ENCODE data around the gene PTH2.
"Not testable (repeated sequence)": the region's sequence is repeated elsewhere in the genome, so short reads cannot be mapped to it uniquely, and the experiment has no call there.

Gene PTH2

GRCh38 chr19:49423071-49423984 is at the start of gene PTH2:
Gene PTH2, minus strand, starts transcription at chr19:49423441. Its CDS starts 102 bp downstream, at chr19:49423339.
- FAIRE-seq (no peak), DNase-seq (ENCODE audit: extremely low spot score, insufficient read length, low read depth) (no peak)

- no peak for FAIRE-seq
Measured at GRCh38 chr19:49472936-49473335, 49.7 kb upstream of the PTH2 start.

GRCh38 chr19:49470615-49470978 is 47.4 kb upstream of the PTH2 start:
- FAIRE-seq, result no peak

More at GRCh38 chr19:49472936-49473335, 49.7 kb upstream of the PTH2 start:
- no peak for DNase-seq (ENCODE audit: extremely low spot score, insufficient read length, low read depth)

GRCh38 chr19:49469828-49470614 is 46.8 kb upstream of the PTH2 start:
- FAIRE-seq (peak; percentile 95), DNase-seq (ENCODE audit: extremely low spot score, insufficient read length, low read depth) (peak; percentile 40)

More at GRCh38 chr19:49470615-49470978, 47.4 kb upstream of the PTH2 start:
- DNase-seq (ENCODE audit: extremely low spot score, insufficient read length, low read depth), result no peak

GRCh38 chr19:49468746-49469447 is 45.7 kb upstream of the PTH2 start:
- peak; percentile 44 for DNase-seq (ENCODE audit: extremely low spot score, insufficient read length, low read depth)
- peak; percentile 98 for FAIRE-seq

- DNase-seq (ENCODE audit: extremely low spot score, insufficient read length, low read depth) (no peak), FAIRE-seq (no peak)
Measured at GRCh38 chr19:49468199-49468598, 45.0 kb upstream of the PTH2 start.

GRCh38 chr19:49465371-49465770 is 42.1 kb upstream of the PTH2 start:
- DNase-seq (ENCODE audit: extremely low spot score, insufficient read length, low read depth) (no peak), FAIRE-seq (no peak)

- DNase-seq (ENCODE audit: extremely low spot score, insufficient read length, low read depth) (no peak), FAIRE-seq (no peak)
Measured at GRCh38 chr19:49463960-49464740, 40.9 kb upstream of the PTH2 start.

- no peak for FAIRE-seq
- DNase-seq (ENCODE audit: extremely low spot score, insufficient read length, low read depth), result no peak
Measured at GRCh38 chr19:49462492-49462891, 39.3 kb upstream of the PTH2 start.

GRCh38 chr19:49461656-49462055 is 38.4 kb upstream of the PTH2 start:
- FAIRE-seq, result no peak

GRCh38 chr19:49461130-49461529 is 37.9 kb upstream of the PTH2 start:
- not testable (repeated sequence) for FAIRE-seq; DNase-seq (ENCODE audit: extremely low spot score, insufficient read length, low read depth)

More at GRCh38 chr19:49461656-49462055, 38.4 kb upstream of the PTH2 start:
- no peak for DNase-seq (ENCODE audit: extremely low spot score, insufficient read length, low read depth)

GRCh38 chr19:49459388-49459787 is 36.1 kb upstream of the PTH2 start:
- FAIRE-seq, result no peak
- no peak for DNase-seq (ENCODE audit: extremely low spot score, insufficient read length, low read depth)

GRCh38 chr19:49458567-49458903 is 35.3 kb upstream of the PTH2 start:
- no peak for FAIRE-seq
- DNase-seq (ENCODE audit: extremely low spot score, insufficient read length, low read depth), result no peak

GRCh38 chr19:49456326-49456725 is 33.1 kb upstream of the PTH2 start:
- FAIRE-seq (no peak), DNase-seq (ENCODE audit: extremely low spot score, insufficient read length, low read depth) (no peak)

GRCh38 chr19:49455773-49456172 is 32.5 kb upstream of the PTH2 start:
- no peak for FAIRE-seq
- no peak for DNase-seq (ENCODE audit: extremely low spot score, insufficient read length, low read depth)

GRCh38 chr19:49453757-49454240 is 30.6 kb upstream of the PTH2 start:
- no peak for FAIRE-seq
- no peak for DNase-seq (ENCODE audit: extremely low spot score, insufficient read length, low read depth)

- peak; percentile 95 for DNase-seq (ENCODE audit: extremely low spot score, insufficient read length, low read depth)
- peak; percentile 96 for FAIRE-seq
Measured at GRCh38 chr19:49453013-49453756, 29.9 kb upstream of the PTH2 start, which contains the start of gene ALDH16A1. Gene ALDH16A1, plus strand, starts transcription at chr19:49453225. Its CDS starts 107 bp downstream, at chr19:49453332.

GRCh38 chr19:49451430-49452181 is 28.4 kb upstream of the PTH2 start, which contains the start of gene PIH1D1:
Gene PIH1D1, minus strand, starts transcription at chr19:49451814. Its CDS starts 240 bp downstream, at chr19:49451574.
- FAIRE-seq, result peak; percentile 97
- peak; percentile 81 for DNase-seq (ENCODE audit: extremely low spot score, insufficient read length, low read depth)

All from GM18507 (cell line).